Myocyte (in vitro differentiated cells): ENCODE results near the gene MVB12B. TPM values are rescaled to one million over a fixed set of nuclear protein-coding genes. Genes with fewer than 3 reads are reported as not detected.
A peak's percentile ranks its signal among the peaks of the same experiment; 100 is the strongest.

ENCODE experiments used
- DNase-seq: peaks from one replicate; pipeline ENCODE4 v3.0.0-alpha.2; 2012; ENCODE audit warnings: low read depth
- total RNA-seq: library from RNA; depleted of rRNA; stranded (reverse); fragments of >200 nt; gene quantifications from 2 replicates; pipeline ENCODE4 v1.2.3, GENCODE V29; 2014

The MVB12B gene
- total RNA-seq, 1 donor from 2014 or later, result 4.3 TPM

DNA sequence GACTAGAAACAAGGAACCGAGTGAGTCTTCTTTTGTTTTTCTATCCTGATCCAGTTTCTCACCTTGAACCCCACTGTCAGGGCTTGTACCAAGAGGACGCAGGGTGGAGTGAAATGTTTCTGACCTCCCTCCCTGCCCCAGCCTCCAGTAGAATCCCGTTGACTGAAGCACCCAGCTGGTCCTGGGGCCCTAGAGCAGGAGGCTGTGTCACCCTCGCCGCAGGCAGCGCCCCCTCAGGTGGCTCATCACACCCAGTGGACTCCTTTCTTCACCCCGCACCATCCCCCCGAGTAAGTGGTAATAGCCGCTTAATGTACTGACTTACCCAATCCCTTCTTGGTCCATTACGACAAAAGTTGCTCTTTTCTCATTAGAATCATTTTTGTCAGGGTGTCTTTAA, 53.8 kb downstream of the MVB12B start:
- DNase-seq, result no peak

DNA sequence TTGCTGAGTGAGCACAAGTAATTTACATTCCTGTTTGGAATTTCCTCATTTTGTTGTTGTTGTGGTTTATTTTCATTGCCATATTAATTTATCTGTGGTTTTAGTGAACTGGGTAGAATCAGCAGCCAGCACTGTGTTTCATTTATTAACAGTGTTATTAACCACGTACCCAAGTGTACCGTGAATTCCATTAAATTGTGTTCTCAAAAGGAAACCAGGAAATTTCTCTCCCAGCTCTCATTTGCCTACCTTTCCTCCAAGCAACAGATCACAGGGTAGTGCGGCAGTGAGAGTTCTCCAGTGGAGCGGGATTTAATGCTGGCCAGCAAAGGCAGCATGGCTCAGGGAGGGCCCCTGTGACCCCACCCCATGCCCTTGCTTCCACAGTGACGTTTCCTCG, 54.6 kb downstream of the MVB12B start:
- no peak for DNase-seq

DNA sequence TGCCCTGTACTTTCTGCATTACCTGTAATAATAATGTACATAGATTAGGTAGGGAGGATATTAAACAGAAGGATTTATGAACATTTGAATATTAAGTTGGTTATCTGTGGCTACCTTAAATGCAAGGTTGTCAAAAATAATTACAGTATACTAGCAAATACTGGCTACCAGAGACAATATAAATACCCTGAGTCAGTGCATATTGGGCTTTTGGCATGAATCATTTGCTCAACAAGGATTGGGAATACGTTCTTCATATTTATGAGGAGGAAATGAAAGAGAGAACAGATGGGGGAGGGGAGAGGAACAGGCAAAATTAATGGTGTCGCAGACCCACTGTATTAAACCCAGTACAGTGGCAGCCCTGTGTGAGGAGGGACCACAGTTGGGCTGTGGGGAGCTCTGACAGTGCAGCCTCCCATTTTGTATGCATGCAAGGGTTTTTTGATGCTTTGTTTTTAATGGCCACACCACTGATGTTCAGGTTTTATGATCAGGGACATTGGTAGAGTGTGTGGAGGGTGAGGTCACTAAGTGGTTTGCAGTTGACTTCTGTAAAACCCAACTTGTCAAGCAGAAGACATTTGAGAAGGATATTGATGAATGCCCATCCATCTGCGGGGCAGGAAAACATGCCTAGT, 56.9 kb downstream of the MVB12B start:
- DNase-seq, result no peak

DNA sequence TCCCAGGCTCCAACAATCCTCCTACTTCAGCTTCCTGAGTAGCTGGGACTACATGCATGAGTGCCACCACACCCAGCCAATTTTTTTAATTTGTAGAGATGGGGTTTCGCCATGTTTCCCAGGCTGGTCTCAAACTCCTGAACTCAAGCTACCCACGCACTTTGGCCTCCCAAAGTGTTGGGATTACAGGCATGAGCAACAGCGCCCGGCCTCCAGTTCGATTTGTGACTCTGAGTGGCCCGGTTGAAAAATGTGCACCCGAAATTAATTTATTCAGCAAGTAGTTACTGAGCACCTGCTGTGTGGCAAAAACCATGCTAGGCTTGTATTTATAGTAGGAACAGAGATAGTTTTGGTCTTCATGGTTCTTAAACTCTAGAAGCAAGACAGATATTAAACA, 58.3 kb downstream of the MVB12B start:
- no peak for DNase-seq

DNA sequence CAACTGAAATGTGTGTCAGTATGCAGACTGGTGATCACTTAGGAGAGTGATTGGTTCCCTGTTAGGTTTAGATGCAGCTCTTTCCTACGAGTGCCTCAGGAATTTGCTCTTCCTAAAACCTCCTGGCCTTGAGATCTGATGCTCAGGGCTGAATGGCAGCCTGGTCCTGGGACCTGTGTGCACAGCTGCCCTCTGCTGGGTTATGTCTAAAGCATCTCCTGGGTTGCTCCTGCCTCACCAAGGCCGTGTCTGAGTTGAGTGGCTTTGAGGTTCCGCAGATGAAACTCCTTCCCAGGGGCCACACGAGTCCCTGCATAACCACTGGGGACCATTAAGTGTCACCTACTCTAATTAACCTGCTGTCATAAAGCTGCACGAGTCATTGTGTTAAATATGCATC, 59.5 kb downstream of the MVB12B start:
- no peak for DNase-seq

DNA sequence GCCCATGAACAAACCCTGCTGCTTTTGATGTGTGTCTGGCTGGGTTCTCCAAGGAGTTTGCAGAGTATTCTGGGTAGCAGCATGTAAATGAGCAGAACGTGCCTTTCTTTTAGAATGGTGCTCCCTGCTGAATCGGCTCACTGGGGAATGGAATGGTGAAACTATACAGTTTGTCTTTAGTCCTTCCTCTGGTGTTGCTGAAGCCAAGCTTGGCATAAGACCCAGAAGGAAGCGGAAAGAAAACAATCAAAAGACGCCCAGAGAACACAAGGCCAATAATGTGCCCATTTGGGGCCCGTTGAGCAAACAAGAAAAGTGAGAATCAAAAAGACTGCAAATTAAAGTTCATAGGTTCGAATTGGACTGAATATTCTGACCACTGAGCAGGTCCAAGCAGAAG, 60.1 kb downstream of the MVB12B start:
- DNase-seq, result no peak

DNA sequence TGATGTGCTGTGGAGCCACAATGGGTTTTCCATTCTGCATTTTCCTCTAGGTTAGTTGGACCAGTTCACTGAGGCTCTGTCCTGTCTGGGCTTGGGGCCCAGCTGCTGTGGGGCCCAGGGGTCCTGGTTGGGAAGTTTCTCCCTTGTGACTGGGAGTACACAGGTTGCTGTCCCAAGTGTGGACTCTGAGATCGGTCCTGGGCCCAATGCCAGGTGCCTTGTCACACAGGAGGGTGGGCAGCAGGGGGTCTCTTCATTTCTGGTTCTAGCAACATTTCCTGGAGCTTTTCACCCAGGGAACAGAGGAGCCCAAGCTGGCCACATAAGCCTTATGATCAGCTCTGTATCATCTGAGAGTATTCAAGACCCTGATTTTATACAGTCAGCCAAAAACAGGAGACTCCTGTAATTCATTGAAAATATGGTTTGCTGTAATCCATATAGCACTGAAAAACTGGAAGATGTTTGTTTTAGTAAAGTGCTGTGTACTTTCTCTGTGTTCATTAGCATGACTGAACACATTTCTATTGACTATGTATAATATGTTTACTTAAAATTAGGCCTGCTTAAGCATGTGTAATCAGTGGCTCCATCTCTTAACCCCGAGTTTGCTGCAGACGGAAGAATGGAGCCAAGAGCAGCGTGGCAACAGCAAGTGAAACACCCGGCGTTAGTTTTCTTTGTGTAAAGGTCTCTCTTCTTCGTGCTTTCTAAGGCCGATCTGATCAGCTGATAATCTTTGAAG, 62.5 kb downstream of the MVB12B start:
- no peak for DNase-seq

DNA sequence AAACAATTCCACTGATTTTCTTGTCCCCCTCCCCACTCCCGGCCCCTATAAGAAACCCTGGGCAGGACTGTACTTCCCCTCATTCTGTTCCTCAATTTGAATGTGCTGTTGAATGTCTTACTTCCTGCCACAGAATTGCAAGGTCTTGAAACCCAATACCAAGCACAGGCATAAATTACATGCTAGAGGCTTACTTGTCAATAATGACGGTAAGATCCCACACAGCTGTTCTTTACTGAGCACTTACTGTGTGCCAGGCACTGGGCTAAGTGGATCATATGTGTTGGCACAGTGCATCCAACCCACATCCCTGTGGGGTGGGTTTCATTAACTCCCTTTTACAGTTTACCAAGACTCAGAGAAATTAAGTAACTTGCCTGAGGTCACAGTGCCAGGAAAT, 63.4 kb downstream of the MVB12B start:
- DNase-seq, result no peak

DNA sequence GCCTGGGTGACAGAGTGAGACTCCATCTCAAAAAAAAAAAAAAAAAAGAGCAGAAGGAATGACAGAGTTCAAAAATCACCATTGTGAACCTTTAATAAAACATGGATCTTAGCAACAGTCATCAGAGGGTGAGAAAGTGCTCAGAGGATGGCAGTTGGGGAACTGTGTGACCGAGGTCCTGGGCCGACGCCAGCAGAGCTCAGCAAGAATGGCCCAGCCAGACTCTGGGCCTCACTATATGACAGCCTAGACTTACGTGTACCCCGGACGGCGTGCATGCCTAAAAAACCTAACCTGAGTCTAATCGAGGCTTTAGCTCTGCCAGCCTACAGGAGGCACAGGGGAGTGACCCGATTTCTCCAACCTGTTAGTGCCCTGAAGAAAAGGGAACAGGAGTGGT, 64.3 kb downstream of the MVB12B start:
- DNase-seq, result no peak

DNA sequence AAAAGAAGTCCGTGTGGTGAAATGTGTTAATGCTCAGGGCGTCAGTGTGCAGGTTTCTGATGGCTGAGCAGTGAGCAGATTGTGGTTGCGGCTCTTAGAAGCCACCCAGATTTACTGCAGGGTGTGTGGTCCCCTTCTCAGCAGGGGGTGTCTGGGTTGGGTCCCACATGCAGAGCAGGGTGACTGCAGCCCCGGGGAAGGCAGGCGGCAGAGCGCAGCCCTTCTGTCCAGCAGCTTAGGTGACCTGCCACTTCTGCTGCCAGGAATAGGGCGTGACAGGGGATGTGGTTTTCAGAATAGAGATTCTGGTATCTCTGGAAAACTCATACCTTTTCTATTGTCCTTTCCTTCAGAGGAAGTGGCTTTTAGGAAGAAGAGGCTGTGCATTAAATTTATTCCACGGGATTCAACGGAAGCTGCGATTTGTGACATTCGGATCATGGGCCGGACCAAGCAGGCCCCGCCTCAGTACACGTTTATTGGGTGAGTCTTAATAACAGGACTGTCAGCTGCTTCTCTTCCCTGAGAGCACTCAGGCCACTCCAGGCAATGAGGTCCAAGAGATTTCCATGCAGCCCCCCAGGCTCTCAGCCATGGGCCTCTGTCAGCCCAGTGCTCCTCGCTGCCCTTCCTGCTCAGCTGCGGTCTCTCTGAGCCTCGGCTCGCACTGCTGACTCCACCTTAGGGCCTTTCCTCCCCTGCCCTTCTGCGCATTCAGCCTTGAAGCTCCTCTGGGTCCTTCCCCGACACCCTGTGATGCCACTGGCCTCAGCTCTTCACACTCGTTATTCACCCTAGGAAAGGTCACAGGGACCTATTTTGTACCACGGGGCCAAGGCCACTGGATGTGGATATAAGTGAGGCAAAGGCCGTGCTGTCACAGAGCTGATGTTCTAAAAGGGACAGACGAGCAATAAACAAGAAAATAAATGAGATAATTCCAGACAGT, 65.4 kb downstream of the MVB12B start:
- no peak for DNase-seq

DNA sequence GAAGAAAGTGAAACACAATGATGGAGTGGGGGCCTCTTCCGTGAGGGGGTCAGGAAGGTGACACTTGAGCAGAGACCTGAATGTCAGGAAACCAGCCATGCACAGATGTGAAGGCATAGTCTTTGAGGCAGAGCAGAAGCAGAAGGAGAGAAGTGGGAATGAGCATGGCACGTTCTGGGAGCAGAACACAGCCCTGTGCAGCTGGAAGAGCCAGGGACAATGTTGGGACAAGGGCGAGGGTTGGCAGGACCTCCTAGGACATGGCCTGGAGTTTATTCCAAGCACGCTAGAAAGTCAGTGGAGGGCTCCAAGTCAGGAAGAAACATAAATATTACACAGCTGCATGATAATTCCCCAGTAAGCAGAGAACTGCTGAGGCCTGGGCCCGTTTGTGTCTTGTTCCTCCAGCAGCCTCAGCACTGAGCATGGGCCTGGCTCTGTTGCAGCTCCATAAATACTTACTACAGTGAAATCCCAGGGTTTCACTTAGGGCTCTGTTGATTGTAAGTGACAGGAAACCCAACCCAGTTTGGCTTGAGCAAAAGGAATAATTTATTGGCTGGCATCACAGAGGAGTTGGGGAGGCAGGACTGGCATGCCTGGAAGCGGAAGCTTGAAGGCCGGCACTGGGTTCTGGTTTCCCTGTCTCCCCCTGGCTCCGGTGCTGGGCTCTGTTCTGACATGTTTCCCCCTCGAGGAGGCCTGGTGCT, 66.2 kb downstream of the MVB12B start:
- DNase-seq, result no peak

DNA sequence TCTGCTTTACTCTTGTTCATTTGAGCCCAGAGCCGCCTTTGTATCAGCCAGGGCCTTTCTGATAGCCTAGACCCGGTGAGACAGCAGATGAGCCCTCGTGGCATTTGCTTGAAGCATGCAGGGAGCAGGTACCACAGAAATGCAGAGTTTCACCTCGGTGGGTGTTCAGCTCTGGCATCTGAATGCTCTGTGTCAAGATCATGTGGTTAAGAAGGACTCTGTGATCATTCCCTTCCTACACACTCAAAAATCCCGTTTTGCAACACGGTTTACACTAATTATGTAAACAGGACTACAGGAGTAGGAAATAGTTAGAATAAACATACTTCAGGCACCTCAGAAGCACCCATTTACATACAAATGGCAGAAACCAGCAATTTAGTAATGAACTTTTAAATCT, 67.2 kb downstream of the MVB12B start:
- peak; percentile 46 for DNase-seq

DNA sequence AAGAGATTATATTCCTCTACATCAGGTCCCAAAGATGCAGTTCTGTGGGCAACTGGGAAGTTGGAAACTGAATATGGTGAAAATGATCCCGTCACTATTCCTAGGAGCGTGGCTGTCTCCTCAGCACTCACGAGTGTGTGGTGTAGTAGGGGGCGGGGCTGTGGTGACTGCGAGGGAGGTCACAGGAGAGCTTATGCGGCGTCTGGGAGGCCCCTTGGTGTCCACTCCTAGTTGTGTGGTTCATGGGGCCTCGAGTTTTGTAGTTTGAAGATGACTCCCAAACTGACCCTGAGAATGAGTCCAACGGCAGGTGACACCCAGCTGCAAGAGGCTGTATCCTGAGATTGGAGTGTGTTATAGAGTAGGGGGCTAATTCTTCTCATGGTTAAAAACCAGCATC, 68.2 kb downstream of the MVB12B start:
- peak; percentile 39 for DNase-seq

DNA sequence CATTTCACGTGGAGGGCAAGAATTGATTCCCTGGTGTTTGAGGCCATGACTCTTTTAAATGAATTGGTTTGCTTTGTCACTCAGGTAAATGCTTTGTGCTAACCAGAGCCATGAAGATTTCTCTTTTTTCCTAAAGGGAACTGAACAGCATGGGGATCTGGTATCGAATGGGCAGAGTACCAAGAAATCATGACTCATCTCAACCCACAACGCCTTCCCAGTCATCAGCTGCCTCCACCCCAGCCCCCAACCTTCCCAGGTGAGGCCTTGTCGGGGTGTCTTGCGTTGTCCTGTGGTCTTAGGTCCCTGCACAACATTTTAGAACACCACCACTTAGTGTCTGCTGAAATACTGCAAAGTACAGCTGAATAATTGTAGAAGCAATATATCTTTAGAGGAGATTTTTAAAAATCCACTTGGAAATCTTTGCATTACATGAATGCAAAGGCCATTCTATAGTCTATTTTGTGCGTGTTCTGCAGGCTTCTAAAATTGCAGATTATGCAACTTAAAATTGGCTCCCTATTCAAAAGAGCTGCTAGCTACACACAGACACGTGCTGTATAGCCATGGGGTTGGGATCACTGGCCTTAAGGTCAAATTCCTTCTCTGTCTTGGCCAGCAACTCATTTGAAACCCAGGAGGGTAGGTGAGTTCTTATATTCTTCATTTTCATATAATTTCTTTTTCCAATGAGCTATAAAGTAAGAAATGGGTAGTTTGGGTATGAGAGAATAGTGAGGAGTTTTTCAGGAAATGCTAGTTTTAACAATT, 69.0 kb downstream of the MVB12B start:
- peak; percentile 71 for DNase-seq

DNA sequence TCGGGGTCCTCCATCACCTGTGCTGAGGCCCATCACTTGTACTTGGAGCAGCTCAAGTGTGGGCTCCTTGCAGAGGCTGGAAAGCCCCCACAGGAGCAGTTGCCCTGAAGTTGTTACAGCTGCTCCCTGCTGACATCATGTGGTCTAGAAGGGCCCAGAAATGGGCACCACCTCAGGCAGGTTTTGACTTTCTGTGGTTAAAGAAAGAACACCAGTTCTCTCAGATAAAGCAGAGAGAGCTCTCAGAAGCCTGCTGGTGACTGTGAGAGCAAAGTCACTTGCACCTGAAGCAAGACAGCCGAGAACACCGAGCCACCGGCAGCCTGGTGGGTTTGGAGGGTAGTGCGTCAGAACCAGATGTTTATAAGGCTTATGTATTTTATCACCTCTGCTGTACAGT, 70.4 kb downstream of the MVB12B start:
- peak; percentile 59 for DNase-seq

DNA sequence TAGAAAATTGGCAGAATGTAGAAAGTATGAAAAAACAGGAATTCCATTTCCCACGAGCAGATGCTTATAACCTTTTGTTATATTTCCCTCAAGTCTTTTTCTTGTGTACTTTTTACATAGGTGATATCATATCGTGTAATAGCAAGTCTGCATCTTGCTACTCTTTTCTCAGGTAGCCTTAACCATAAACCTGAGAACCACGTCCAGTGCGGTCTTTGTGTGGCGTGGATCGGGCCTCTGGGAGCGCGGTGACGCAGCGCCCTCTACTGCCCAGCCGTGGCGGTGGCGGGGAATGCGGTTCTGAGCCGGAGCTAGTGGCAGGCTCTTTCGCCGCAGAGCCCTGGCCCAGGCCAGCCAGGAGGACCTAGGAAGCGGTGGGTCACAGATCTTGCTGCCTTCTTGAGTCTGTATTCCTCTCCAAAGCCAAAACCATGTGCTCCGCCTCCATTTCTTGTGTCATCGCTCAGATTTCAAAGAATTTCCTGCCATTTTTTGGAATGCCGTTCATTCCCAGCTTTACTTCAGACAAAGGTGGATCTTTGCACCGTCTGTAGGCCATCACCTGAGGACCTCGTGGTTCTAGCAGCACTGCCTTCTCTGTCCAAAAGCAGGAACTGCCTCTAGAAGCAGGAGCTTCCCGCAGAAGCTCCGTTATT, 71.9 kb downstream of the MVB12B start:
- peak; percentile 55 for DNase-seq

DNA sequence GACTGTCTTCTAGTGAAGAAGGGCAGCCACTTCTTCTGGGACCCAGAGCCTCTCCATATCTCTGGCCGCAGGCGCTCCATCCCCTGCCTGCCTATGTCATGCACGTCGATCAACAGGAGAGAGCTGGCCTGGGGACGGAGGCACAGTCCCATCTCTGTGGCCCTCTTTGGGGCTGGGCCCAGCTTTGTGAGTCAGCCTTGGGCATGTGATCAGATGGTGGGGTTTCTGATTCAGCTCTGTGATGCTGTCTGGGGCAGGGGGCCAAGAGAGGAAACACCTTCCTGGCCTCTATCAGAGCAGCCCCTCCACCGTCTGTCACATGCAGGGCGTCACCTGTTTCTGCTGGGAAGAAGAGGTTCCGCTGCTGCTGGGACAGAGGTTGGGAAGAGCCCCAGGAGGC, 72.6 kb downstream of the MVB12B start:
- DNase-seq, result no peak

DNA sequence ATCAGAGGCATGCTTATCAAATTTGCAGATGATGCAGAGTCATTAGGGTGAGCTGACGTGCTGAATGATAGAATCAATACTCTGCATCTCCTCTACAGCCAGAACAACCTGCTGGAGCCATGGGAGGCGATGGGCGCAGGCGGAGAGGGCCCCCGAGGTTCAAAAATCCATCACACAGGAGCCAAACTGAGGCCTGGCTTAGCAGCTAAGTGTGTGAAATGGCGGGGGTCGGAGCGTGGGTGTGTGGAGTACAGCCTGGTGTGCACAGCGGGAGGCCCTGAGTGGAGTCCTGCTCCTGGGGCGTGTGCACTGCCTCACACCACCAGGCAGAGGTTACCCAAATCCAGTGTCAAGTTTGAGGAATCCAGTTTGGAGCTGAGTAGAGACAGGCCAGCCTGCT, 73.2 kb downstream of the MVB12B start:
- DNase-seq, result no peak

DNA sequence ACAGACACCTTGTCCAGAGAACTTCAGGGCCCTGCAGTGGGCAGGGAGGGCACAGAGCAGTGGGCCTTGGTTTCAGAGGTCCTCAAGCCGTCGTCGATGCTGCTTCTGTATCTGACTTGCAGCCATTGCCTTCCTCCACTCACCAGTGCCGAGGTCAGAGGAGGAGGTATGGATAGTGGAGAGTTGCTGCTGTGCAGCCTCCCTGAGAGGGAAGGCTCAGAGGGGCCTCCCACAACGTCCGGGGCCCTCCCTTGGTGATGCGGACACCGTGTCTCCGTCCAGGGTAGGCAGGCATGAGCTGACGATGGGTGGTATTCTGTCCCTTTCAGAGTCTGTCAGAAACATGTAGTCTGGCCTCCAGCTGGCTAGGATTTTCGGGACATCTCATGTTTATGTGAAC, 73.9 kb downstream of the MVB12B start:
- no peak for DNase-seq

DNA sequence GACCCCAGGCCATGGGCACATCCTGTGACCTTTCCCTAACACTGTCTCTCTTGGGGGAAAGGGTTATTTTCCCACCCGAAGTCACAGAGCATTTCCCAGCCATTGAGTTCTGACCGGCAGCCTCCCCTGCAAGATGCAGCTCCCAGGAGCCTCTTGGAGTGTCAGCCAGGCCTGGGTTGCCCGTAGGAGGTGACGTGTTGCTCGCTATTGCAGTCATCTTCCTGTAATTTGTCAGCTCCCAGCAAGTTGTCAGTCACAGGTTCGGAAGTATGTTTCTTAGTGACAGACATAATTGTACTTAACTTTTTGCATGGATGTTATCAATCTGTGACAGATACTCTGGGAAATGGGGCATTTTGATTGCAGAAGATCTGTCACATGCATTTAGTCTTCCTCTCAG, 74.5 kb downstream of the MVB12B start:
- no peak for DNase-seq
